Muscle of leg (tissue), 11 donors: ENCODE results near the gene FAM20A. TPM values are rescaled to one million over a fixed set of nuclear protein-coding genes. Genes with fewer than 3 reads are reported as not detected.
"Not testable (repeated sequence)": the region's sequence is repeated elsewhere in the genome, so short reads cannot be mapped to it uniquely, and the experiment has no call there.

Experiments used
- DNase-seq: peaks from one replicate; pipeline ENCODE4 v3.0.0; 2013
- H3K27ac ChIP-seq: one replicate; pipeline ENCODE4 v1.5.1; 2013; ENCODE audit warnings: mild to moderate bottlenecking, low read length, control low read depth
- H3K27me3 ChIP-seq: one replicate; pipeline ENCODE4 v1.6.1; 2013; ENCODE audit warnings: low read length; ENCODE audit not compliant: control insufficient read depth, insufficient read depth
- H3K36me3 ChIP-seq: one replicate; pipeline ENCODE4 v1.6.1; 2013; ENCODE audit warnings: low read length; ENCODE audit not compliant: control insufficient read depth, insufficient read depth
- H3K4me1 ChIP-seq: one replicate; pipeline ENCODE4 v1.6.1; 2013; ENCODE audit warnings: low read length; ENCODE audit not compliant: control insufficient read depth, insufficient read depth
- H3K4me3 ChIP-seq: one replicate; pipeline ENCODE4 v1.5.1; 2013; ENCODE audit warnings: low read length, control low read depth
- H3K9me3 ChIP-seq: replicated peaks from 2 replicates; pipeline ENCODE4 v1.6.1; 2013; ENCODE audit warnings: low read depth, low read length; ENCODE audit not compliant: control insufficient read depth
- WGBS: methylation state at CpG from one replicate; pipeline ENCODE4 v1.1.5; 2013; ENCODE audit warnings: missing lambda C conversion rate; ENCODE audit not compliant: insufficient coverage; 5-methylcytosine and 5-hydroxymethylcytosine counted together
- polyA plus RNA-seq, 8 donors: library from polyadenylated mRNA; unstranded; fragments of 120-200 nt; gene quantifications; one replicate each; pipeline versions ENCODE4 v1.2.1 to v1.2.3, GENCODE V29; 2013; ENCODE audit warnings: inconsistent platforms in 1 of 8, low replicate concordance in 1 of 8; ENCODE audit not compliant: insufficient read length in 8 of 8, insufficient read depth in 1 of 8
- total RNA-seq: library from RNA; stranded (reverse); fragments of 120-200 nt; gene quantifications from one replicate; pipeline ENCODE4 v1.2.4, GENCODE V29; 2013

FAM20A gene
- total and polyA plus RNA-seq, 9 donors, result 4.4 to 12.7 (median 8.2) TPM

DNA sequence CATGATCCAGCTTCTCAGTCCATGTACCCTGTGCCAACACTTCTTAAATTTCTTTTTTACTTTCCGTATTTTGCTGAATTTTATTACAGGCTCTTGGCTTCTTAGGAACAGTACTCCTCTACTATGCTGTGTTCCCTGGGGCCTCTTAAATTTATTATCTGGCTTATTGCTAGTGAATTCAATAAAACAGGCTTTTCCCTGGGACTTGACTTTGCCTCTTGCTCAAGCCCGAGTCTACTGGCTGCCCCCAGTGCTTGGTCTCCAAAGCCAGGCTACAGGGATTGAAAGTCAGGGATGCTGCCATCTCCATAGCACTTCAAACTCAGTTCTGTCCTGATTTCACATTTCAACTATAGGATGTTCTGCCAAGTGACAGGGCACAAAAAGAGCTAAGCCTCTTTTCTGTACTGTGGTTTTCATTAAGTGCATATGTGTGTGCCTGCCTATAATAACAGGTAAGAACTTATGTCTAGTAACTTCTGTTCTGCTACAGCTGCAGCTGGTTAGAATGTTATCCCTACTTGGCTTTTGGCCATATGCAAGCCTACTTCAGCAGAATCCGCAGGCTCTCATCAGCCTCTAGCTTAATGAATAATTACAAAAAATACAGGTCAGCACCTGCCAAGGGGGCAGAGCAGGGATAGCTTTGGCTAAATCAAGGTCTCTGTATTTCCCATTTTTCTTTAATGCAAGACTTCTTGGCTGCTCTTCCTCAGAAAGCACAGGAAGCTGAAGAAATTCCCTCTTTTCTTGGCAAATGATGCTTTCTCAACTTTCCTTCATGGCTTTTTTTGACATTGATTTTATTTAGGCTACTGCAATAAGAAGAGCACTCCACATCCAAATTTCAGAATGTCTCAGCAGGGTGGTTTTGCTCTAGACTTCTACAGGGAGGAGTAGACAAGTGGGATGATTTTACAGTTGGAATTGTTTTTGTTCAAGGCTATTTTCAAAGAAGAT lies 8.2 kb downstream of the FAM20A start:
- H3K4me3 ChIP-seq, result no peak overlapping the region
- H3K9me3 ChIP-seq, result peaks cover 3% of the 10 kb centered on the region
- H3K4me1 ChIP-seq, result peaks cover 42% of the 10 kb centered on the region
- peak; percentile 95 for DNase-seq
- H3K27me3 ChIP-seq, result peaks cover 22% of the 10 kb centered on the region
- no peaks in the 10 kb centered on the region for H3K36me3 ChIP-seq
- WGBS, result 14% methylated on average over 2 of the region's 3 CpGs
- peak overlapping the region; percentile 76 for H3K27ac ChIP-seq

DNA sequence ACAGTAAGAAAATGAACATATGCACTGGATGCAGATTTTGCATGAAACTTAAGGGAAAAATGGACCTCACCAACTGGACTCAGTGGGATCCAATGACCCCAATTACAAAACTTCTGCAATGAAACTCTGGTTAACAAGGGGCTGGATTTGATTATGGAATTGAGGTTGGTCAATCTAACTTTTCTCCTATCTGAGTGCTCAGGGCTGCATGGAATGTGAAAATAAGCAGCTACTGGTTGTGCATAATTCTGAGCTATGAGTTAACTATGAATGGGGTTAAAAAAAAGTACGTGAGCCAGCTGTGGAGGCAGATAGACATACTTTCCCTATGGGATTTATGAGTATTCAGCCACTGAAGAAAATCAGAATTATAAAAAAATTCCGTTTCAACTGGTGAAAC lies 9.2 kb downstream of the FAM20A start:
- WGBS, result no CpG with 5 or more reads among the region's 2 CpGs

DNA sequence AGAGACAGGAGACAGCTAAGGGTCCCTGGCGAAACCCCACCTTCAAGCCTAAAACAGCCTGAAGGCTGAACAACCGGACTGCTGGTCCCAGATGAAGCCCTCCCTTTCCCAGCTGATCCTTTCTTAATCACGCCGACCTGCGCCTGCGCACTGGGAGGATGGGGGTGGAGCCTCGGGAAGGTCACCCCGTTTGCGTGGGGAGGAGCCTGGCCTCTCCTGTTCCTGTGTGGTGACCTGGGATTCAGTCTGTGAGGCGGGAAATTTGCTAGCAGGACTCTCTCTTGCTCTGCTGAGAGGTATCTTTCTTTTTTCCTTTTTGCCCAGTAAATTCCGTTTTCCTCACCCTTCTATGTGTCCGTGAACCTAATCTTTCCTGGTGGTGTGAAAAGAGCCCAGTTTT lies 9.6 kb downstream of the FAM20A start:
- Histone ChIP-seq H3K4me1 (peaks cover 42% of the 10 kb centered on the region), H3K36me3 (no peaks in the 10 kb centered on the region), H3K27ac (no peak overlapping the region), H3K27me3 (peaks cover 18% of the 10 kb centered on the region), H3K9me3 (peaks cover 3% of the 10 kb centered on the region), H3K4me3 (no peak overlapping the region)
- WGBS, result no CpG with 5 or more reads among the region's 12 CpGs
- DNase-seq, result peak; percentile 78

More for the DNA sequence above, 9.2 kb downstream of the FAM20A start:
- no peak for DNase-seq
- Histone ChIP-seq H3K4me1 (peaks cover 42% of the 10 kb centered on the region), H3K36me3 (no peaks in the 10 kb centered on the region), H3K27ac (peak overlapping the region; percentile 31), H3K27me3 (peaks cover 18% of the 10 kb centered on the region), H3K4me3 (no peak overlapping the region), H3K9me3 (peaks cover 3% of the 10 kb centered on the region)

- Histone ChIP-seq H3K9me3 (peaks cover 3% of the 10 kb centered on the region), H3K27ac (no peak overlapping the region), H3K27me3 (peaks cover 22% of the 10 kb centered on the region), H3K4me1 (peaks cover 38% of the 10 kb centered on the region), H3K36me3 (no peaks in the 10 kb centered on the region), H3K4me3 (no peak overlapping the region)
- WGBS, result 100% methylated on average over 2 of the region's 3 CpGs
- DNase-seq, result no peak
These were observed 12.1 kb downstream of the FAM20A start for GRCh38 chr17:68589086-68589485.

DNA sequence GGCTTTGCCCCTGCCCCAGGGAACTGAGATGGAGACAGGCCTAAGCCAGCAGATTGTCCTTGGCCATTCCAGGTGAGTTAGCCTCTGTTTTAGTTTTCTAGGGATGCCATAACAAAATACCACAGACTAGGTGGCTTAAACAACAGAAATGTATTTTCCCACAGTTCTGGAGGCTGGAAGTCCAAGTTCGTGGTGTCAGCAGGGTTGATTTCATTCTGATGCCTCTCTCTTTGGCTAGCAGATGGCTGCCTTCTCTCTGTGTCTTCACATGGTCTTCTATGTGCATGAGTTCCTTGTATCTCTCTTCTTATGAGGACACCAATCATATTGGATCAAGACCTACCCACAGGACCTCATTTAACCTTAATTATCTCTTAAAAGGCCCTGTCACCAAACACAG lies 12.8 kb downstream of the FAM20A start:
- H3K36me3 ChIP-seq, result no peaks in the 10 kb centered on the region
- no peak overlapping the region for H3K4me3 ChIP-seq
- H3K27me3 ChIP-seq, result peaks cover 22% of the 10 kb centered on the region
- no peak overlapping the region for H3K27ac ChIP-seq
- WGBS, result no CpG with 5 or more reads among the region's 1 CpG
- peaks cover 3% of the 10 kb centered on the region for H3K9me3 ChIP-seq
- DNase-seq, result no peak
- H3K4me1 ChIP-seq, result peaks cover 32% of the 10 kb centered on the region

- peaks cover 3% of the 10 kb centered on the region for H3K9me3 ChIP-seq
- H3K4me3 ChIP-seq, result no peak overlapping the region
- DNase-seq, result peak; percentile 49
- H3K36me3 ChIP-seq, result no peaks in the 10 kb centered on the region
- H3K4me1 ChIP-seq, result peaks cover 27% of the 10 kb centered on the region
- peak overlapping the region; percentile 13 for H3K27ac ChIP-seq
- H3K27me3 ChIP-seq, result peaks cover 22% of the 10 kb centered on the region
- no CpG with 5 or more reads among the region's 2 CpGs for WGBS
These were observed 13.3 kb downstream of the FAM20A start for GRCh38 chr17:68587847-68588246.

GRCh38 chr17:68587026-68587425 lies 14.1 kb downstream of the FAM20A start:
- Histone ChIP-seq H3K4me1 (peaks cover 20% of the 10 kb centered on the region), H3K9me3 (peaks cover 3% of the 10 kb centered on the region), H3K36me3 (no peaks in the 10 kb centered on the region), H3K27me3 (peaks cover 22% of the 10 kb centered on the region), H3K27ac (no peak overlapping the region), H3K4me3 (no peak overlapping the region)
- no peak for DNase-seq
- WGBS, result 100% methylated on average over 1 of the region's 5 CpGs

DNA sequence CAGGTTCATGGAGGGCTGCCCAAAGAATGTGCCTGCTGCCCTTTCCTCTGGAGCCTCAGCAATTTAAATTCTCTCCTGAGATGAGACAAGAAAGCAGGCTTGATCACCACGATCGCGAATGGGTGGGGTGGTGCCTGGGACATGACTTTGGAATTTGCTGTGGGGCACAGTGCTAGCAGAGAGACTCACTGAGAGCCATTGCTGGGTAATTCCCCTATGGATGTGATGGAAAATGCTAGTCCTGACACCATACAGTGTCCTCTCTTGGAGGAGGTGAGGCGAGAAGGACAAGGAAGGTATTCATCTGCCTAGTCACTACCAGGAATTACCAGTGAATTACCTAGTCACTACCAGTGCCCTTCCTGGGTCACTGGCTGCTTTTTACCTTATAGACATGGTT lies 15.5 kb downstream of the FAM20A start:
- WGBS, result 66% methylated on average over 3 of the region's 4 CpGs
- peaks cover 17% of the 10 kb centered on the region for H3K27me3 ChIP-seq

DNA sequence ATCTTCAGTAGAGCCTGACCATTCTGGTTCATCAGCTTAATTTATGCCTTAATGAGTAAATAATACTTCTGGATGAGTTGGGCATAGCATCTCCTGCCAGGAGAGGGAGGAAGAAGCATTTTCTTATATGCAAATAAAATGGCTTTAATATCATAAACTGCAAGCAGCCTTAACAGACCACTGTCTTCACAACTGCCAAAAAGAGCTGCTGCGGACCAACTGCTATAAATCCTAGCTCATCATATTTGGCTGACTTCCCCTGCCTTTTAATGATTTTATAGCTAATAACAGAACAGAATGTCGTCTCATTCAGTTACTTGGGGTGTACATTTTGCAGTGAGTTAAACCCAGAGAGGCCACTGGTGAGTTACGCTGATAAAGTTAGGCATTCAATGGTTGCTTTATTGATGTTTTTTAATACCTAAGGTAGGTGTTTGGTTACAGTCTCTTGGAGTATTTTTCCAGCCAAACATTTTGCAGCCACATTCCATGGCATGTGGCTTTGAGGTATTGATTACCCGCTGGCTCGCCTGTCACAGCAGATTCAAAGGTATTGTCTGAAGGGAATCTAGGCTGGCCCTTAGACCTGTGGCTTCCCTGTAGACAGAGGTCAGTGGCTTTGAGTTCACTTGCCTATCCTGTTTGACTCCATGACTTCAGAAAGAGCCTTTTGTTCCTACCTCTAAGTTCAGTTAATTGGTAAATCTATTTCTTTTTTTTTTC lies 16.4 kb downstream of the FAM20A start:
- H3K27ac ChIP-seq, result no peak overlapping the region
- DNase-seq, result peak; percentile 87
- H3K36me3 ChIP-seq, result no peaks in the 10 kb centered on the region
- peaks cover 3% of the 10 kb centered on the region for H3K9me3 ChIP-seq
- 0% methylated on average over 1 of the region's 5 CpGs for WGBS
- H3K4me3 ChIP-seq, result no peak overlapping the region
- peaks cover 20% of the 10 kb centered on the region for H3K27me3 ChIP-seq
- peaks cover 18% of the 10 kb centered on the region for H3K4me1 ChIP-seq

More for the DNA sequence above, 15.5 kb downstream of the FAM20A start:
- Histone ChIP-seq H3K4me3 (no peak overlapping the region), H3K27ac (no peak overlapping the region), H3K36me3 (no peaks in the 10 kb centered on the region), H3K9me3 (peaks cover 3% of the 10 kb centered on the region), H3K4me1 (peaks cover 13% of the 10 kb centered on the region)
- no peak for DNase-seq

DNA sequence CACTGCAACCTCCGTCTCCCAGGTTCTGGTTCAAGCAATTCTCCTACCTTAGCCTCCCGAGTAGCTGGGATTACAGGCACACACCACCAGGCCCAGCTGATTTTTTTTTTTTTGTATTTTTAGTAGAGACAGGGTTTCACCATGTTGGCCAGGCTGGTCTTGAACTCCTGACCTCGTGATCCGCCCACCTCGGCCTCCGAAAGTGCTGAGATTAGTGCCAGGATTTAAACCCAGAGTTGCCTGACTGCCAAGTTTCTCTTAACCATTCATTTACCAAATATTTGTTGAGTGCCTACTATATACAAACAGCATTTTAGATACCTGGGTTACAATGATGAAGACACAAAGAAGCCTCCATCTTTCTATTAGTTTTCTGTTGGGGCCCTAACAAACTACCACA lies 18.3 kb downstream of the FAM20A start:
- peaks cover 17% of the 10 kb centered on the region for H3K27me3 ChIP-seq
- 35% methylated on average over 4 of the region's 6 CpGs for WGBS
- not testable (repeated sequence) for DNase-seq, H3K36me3 ChIP-seq, H3K27ac ChIP-seq, H3K9me3 ChIP-seq, H3K4me3 ChIP-seq
- H3K4me1 ChIP-seq, result peaks cover 29% of the 10 kb centered on the region
